Loucy (cell line): ENCODE results near the gene HK1.
"Not testable (repeated sequence)": the region's sequence is repeated elsewhere in the genome, so short reads cannot be mapped to it uniquely, and the experiment has no call there.

Experiments
- H2AFZ ChIP-seq: fragments of 200-600 bp; sonication (generic); 2 replicates; pipeline ENCODE4 v1.6.0; 2016; ENCODE audit warnings: antibody characterized with exemption, mild to moderate bottlenecking, low read length, moderate library complexity
- H3F3A ChIP-seq: fragments of 200-600 bp; 2 replicates; pipeline ENCODE4 v1.6.0; 2016; ENCODE audit warnings: antibody characterized with exemption, low read depth, mild to moderate bottlenecking
- H3K27me3 ChIP-seq: fragments of 200-600 bp; sonication (generic); 2 replicates; pipeline ENCODE4 v1.6.1; 2014; ENCODE audit warnings: low read length, mild to moderate bottlenecking; ENCODE audit not compliant: insufficient read depth, poor library complexity, severe bottlenecking
- H3K36me3 ChIP-seq: fragments of 200-600 bp; sonication (generic); 2 replicates; pipeline ENCODE4 v1.6.1; 2016; ENCODE audit warnings: low read length; ENCODE audit not compliant: insufficient read depth
- H3K4me1 ChIP-seq: fragments of 200-600 bp; sonication (generic); 2 replicates; pipeline ENCODE4 v1.5.1; 2014; ENCODE audit warnings: low read length, mild to moderate bottlenecking; ENCODE audit not compliant: insufficient read depth, poor library complexity, severe bottlenecking
- H3K4me2 ChIP-seq: fragments of 200-600 bp; sonication (generic); 2 replicates; pipeline ENCODE4 v1.6.0; 2014; ENCODE audit warnings: antibody characterized with exemption, low read length, low read depth, mild to moderate bottlenecking; ENCODE audit not compliant: poor library complexity, severe bottlenecking
- H3K4me3 ChIP-seq: fragments of 200-600 bp; sonication (generic); 2 replicates; pipeline ENCODE4 v1.5.1; 2014; ENCODE audit warnings: low read length, mild to moderate bottlenecking, mixed read lengths; ENCODE audit not compliant: poor library complexity, severe bottlenecking
- H3K79me2 ChIP-seq: fragments of 200-600 bp; sonication (generic); 2 replicates; pipeline ENCODE4 v1.6.1; 2014; ENCODE audit warnings: low read length; ENCODE audit not compliant: insufficient read depth
- H3K9ac ChIP-seq: fragments of 200-600 bp; sonication (generic); 2 replicates; pipeline ENCODE4 v1.6.0; 2014; ENCODE audit warnings: mild to moderate bottlenecking, low read depth, low read length, moderate library complexity; ENCODE audit not compliant: poor library complexity, severe bottlenecking
- H3K9me2 ChIP-seq: fragments of 200-600 bp; sonication (generic); replicated peaks from 2 replicates; pipeline ENCODE4 v1.6.1; 2016; ENCODE audit warnings: low read depth, low read length, mixed read lengths
- H3K9me3 ChIP-seq: fragments of 200-600 bp; sonication (generic); 2 replicates; pipeline ENCODE4 v1.6.1; 2014; ENCODE audit warnings: mild to moderate bottlenecking, antibody characterized with exemption, low read length, low read depth; ENCODE audit not compliant: insufficient read depth
- H4K20me1 ChIP-seq: fragments of 200-600 bp; sonication (generic); 2 replicates; pipeline ENCODE4 v1.6.0; 2014; ENCODE audit warnings: antibody characterized with exemption, low read length, mild to moderate bottlenecking; ENCODE audit not compliant: insufficient read depth, poor library complexity, severe bottlenecking
- CTCF ChIP-seq: fragments of 200-600 bp; sonication (generic); conservative IDR thresholded peaks from 2 replicates; pipeline ENCODE4 v1.5.1; 2014; ENCODE audit warnings: mild to moderate bottlenecking, antibody characterized with exemption, low read length
- EZH2phosphoT487 ChIP-seq: fragments of 200-600 bp; IDR thresholded peaks from 2 replicates; pipeline ENCODE4 v1.6.1; 2018; ENCODE audit warnings: antibody characterized with exemption, mild to moderate bottlenecking, moderate library complexity, borderline replicate concordance

Gene HK1

GRCh38 chr10:69250041-69250440, 28.3 kb upstream of the HK1 start:
- Histone ChIP-seq H3K79me2 (no peaks in the 10 kb centered on the region), H3K27me3 (no peaks in the 10 kb centered on the region), H3K4me3 (no peak overlapping the region), H4K20me1 (no peaks in the 10 kb centered on the region), H3K9ac (no peak overlapping the region), H2AFZ (no peak overlapping the region), H3K9me3 (no peaks in the 10 kb centered on the region), H3F3A (no peaks in the 10 kb centered on the region), H3K4me1 (no peaks in the 10 kb centered on the region), H3K36me3 (no peaks in the 10 kb centered on the region), H3K9me2 (no peaks in the 10 kb centered on the region), H3K4me2 (no peak overlapping the region)
- TF ChIP-seq EZH2phosphoT487 (no peak), CTCF (no peak)

- H4K20me1 ChIP-seq, H3K4me1 ChIP-seq, H3K4me2 ChIP-seq, H3K27me3 ChIP-seq, H3K4me3 ChIP-seq, H3K79me2 ChIP-seq, H3F3A ChIP-seq, H3K36me3 ChIP-seq, H3K9me3 ChIP-seq, H2AFZ ChIP-seq, H3K9me2 ChIP-seq, H3K9ac ChIP-seq: not testable (repeated sequence)
Observed at GRCh38 chr10:69251417-69251816, 26.9 kb upstream of the HK1 start.

- Histone ChIP-seq H2AFZ (no peak overlapping the region), H3K4me1 (no peaks in the 10 kb centered on the region), H3K36me3 (no peaks in the 10 kb centered on the region), H3F3A (no peaks in the 10 kb centered on the region), H3K9me3 (no peaks in the 10 kb centered on the region), H3K4me3 (no peak overlapping the region), H3K4me2 (no peak overlapping the region), H3K79me2 (no peaks in the 10 kb centered on the region), H3K9me2 (no peaks in the 10 kb centered on the region), H4K20me1 (no peaks in the 10 kb centered on the region), H3K9ac (no peak overlapping the region), H3K27me3 (no peaks in the 10 kb centered on the region)
- TF ChIP-seq CTCF = no peak
- TF ChIP-seq EZH2phosphoT487 = no peak
Observed at GRCh38 chr10:69253171-69253570, 25.1 kb upstream of the HK1 start.

- no peaks in the 10 kb centered on the region for H3K27me3 ChIP-seq
Observed at GRCh38 chr10:69254877-69255276, 23.4 kb upstream of the HK1 start.

More at GRCh38 chr10:69254877-69255276, 23.4 kb upstream of the HK1 start:
- Histone ChIP-seq H4K20me1 (no peaks in the 10 kb centered on the region), H3K4me3 (no peak overlapping the region), H3K9ac (no peak overlapping the region), H3F3A (no peaks in the 10 kb centered on the region), H2AFZ (no peak overlapping the region), H3K9me3 (no peaks in the 10 kb centered on the region), H3K9me2 (no peaks in the 10 kb centered on the region), H3K4me2 (no peak overlapping the region), H3K79me2 (no peaks in the 10 kb centered on the region), H3K36me3 (no peaks in the 10 kb centered on the region), H3K4me1 (no peaks in the 10 kb centered on the region)
- TF ChIP-seq EZH2phosphoT487 (no peak), CTCF (no peak)
